NCI-H82 treated with DMSO at 0.1 percent for 48 hours (cell line): ENCODE data around the gene SORCS1.
"Not testable (repeated sequence)": the region's sequence is repeated elsewhere in the genome, so short reads cannot be mapped to it uniquely, and the experiment has no call there.

ENCODE experiments used
- DNase-seq: peaks from one replicate; lab custom pipeline; 2025; ENCODE audit not compliant: unreplicated experiment; lab: John Stamatoyannopoulos, UW

Gene SORCS1

GRCh38 chr10:107054469-107055156, 109.9 kb downstream of the SORCS1 start:
- DNase-seq = no peak

DNA sequence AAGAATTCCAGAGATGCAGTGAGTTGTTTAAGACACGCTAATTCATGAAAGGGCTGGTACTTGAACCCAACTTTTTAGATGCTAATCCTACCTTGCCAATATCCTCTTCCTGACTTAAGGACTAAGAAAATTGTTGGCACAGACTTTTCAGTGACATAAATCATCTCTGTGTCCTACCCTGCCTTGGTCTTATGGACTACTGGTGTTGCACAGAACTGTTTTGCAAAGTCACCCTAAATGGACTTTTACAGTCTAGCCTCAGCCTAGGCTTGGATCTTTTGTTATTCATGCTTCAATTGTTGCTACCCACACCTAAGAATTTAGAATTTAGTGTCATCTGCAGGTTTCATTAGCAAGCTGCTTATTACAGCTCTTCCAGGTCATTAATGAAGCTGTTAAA, 112.7 kb downstream of the SORCS1 start:
- no peak for DNase-seq

DNA sequence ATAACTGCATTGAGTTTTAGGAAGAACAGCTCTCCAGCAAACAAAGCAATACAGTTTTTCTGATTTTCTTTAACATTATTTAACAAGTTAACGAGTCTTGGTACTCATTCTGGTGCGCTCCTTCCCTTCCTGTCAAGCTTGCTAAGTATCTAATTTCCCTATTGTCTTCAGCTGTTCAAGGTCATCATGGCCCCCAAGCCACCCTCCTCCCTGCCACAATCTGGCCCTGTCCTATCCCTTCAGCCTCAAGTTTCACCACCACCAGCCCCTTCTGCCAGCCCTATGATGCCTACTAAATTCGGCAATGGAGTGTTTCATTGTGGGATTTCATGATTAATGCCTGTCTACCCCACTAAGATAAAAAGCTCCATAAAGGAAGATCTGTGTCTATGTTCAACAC, 121.0 kb downstream of the SORCS1 start:
- no peak for DNase-seq

GRCh38 chr10:107037192-107038122, 127.0 kb downstream of the SORCS1 start:
- DNase-seq = no peak

GRCh38 chr10:107033799-107034422, 130.6 kb downstream of the SORCS1 start:
- peak; percentile 99 for DNase-seq

DNA sequence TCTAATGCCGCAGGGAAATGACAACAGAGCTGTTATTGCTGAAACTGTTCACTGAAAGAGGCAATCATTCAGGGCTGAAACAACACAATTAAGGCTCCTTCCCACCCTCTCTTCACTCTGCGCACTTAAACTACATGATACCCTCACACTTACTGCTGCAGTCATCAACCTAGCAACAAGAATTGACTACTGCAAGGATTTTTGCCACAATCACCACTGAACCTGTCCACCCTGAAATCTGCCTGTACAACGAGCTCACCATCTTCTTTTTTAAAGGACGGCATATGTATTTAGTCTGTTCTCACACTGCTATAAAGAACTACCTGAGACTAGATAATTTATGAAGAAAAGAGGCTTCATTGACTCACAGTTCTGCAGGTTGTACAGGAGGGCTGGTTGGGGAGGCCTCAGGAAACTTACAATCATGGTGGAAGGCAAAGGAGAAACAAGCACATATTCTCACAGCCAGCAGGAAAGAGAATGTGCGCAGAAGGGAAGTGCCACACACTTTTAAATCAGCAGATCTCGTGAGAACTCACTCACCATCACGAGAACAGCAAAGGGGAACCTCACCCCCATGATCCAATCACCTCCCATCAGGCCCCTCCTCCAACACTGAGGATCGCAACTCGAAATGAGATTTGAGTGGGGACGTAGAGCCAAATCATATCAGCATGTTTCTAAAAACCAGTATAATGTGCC, 131.7 kb downstream of the SORCS1 start:
- peak; percentile 50 for DNase-seq

DNA sequence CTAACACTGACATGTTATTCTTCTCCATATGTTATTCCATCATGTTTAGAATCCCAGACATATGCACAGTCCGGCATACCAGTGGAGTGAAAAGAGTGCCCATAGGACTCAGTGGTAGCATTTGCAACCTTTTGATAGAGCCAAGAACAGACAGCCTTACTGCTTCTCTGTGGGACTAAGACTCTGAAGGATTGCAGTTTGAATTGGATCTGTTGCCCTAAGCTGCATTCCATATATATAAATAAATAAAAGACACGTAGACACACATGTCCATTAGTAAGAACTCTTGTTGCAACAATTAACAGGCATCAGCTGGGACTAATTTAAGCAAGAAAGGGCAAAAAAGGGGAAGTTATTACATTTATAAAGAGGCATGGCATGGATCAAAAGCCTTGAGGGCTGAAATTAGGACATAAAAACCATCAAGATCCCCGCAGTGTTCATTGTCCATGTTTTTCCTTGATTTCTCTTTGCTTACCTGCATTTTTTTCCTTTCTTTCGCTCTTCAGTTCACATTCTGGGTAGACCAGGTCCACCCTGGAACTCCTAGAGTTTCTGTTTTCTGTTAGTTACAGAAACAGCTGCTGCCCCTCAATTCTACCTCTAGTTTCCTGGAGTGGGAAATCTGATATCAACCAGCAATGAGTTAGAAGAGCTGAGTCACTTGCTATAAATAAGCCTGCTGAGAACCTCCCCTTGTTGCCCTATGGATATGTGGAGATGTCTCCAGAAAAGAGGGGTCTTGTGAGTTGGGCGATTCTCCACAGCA, 132.4 kb downstream of the SORCS1 start:
- no peak for DNase-seq

DNA sequence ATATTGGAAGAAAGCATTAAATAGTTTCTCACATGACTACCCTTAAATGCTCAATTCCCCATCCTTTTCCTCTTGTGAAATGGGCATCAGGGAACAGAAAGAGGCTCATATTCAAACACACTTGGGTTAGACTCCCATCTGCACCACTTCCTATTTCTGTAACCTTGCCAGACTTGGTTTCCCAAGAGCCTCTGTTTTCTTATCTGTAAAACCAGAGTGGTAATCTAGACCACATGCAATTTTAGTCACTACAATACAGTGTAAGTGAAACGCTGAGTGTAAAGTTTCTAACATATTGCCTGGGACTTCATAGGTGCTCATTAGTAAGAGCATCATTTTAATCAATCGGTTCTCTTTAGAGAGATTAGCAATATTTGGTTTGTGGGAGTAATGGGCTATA, 136.3 kb downstream of the SORCS1 start:
- no peak for DNase-seq

- DNase-seq = no peak
Observed at GRCh38 chr10:107025676-107026075, 138.8 kb downstream of the SORCS1 start.

GRCh38 chr10:107024033-107024432, 140.5 kb downstream of the SORCS1 start:
- DNase-seq = not testable (repeated sequence)

- DNase-seq = no peak
Observed at GRCh38 chr10:107022600-107023354, 141.7 kb downstream of the SORCS1 start.

DNA sequence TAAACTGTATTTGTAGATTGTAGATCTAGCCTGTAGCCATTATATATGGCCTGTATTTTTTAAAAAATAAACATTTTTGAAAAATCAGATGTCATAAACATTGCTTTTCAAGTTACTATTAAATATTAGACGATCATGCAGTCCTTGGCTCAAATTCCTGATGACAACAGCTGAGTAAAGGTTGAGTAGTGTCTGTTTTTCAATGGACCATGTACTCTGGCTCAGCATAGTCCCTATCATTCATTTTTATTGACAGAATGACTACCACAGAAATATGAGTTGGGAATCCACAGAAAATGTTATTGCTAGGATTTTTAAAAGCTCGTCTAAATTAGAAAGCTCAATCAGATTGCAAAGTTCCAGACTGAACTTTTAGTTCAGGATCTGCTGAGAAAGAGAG, 145.4 kb downstream of the SORCS1 start:
- DNase-seq = no peak

DNA sequence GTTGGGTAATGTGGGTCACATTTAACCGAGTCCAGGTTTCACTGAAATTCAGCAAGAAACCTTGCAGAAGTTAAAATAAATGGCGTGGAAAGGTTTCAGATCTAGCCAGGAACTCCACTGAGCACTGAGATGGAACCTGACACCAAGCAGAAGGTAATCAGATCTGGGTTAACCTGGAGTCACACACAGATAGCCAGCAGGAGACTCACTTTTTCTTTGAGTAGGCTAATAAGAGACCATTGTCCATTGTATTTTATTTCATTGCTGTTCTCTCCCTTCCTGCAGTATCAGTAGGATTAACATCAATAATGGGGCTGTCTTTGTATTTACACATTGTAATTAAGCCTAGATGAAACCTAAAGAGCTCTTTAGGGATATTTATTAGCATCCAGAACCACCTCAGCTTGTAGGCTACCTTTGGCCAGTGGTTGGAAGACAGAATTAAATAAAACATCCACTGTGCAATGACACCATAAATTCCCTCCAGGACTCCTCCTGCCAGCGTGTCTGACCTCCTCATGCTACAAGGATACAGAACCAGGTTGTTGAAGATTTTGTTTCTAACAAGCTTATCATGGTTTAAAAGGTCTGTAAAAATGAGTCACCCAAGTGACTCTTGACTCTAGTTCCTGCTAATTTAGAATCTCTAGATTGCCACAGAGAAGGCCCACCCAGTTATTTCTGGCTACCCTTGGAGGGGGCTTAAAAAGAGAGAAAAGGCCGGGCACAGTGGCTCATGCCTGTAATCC, 151.1 kb downstream of the SORCS1 start:
- no peak for DNase-seq

DNA sequence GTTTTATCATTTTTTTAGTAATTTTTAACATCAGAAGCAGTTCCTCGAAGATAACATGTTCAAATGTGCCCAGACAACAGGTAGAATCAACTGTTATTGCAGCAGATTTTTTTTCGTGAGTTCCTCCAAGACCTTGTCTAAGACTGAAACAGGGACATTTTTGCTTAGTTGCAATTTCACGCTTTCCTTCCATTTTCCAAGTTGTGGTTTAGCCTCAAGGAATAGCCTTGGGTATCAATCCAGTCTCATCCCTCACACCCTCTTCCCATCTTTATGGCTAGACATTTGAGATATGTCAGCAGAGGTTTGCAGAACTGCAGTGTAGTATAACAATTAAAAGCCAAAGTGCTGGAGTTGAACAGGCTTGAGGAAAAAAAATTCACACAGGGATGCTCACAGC, 152.5 kb downstream of the SORCS1 start:
- DNase-seq = no peak

DNA sequence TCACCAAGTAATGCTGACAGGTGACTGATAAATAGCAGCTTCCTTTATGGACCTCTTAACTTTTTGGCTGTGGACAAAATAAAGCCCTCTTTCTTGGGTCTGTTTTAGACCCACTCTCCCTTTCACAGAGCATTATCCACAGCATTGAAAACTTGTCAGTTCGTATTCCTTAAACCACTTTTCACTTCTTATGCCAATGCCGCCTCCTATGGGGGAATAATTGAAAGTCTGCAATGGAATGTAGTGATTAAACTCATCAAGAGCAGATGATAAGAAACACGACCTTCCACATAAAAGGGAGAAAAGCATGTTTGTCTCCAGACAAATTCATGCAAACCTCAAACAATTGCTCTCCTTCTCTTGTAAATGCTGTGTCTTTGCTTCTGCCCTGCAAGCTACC, 153.4 kb downstream of the SORCS1 start:
- DNase-seq = no peak

DNA sequence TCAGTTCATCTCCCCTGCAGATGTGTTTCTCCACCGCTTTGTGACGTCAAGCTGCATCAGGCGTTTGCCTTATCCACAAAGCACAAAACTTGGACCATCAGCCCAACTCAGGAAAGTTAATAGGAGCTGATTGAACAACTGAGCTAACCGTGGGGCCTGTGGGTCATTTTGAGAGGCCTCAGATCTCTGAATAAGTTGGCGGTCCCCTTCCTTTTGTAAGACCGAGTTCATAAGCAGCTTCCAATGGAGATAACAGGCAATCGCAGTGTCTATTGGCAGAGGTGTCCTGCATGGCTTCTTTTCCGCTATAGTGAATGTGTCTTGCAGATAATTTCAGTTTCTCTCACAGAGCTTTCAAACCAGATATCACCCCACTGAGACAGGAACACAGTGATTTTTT, 154.0 kb downstream of the SORCS1 start:
- no peak for DNase-seq

GRCh38 chr10:107004362-107004761, 160.1 kb downstream of the SORCS1 start:
- DNase-seq = no peak

DNA sequence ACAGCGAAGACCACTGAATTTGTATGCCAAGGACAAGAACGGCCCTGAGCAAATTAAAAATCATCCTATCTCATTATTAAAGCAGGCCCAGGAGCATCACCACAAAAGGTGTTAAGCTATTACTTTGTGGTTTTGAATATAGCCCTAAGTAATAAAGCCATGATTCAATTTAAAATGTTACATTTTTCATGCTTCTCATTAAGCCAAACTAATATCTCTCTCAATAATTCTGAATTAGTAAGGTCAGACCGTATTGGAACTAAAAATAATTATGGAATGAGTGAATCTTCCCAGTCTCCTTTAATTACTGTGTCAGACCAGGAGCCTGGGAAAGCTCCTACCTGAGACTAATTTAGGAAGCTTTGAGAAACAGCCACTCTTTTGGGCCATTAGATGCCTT, 162.4 kb downstream of the SORCS1 start:
- DNase-seq = no peak

GRCh38 chr10:106999118-106999707, 165.3 kb downstream of the SORCS1 start:
- DNase-seq = no peak
